ENCODE measurements around the gene ALDH1A3.

GRCh38 chr15:100893964-100894295, 14.3 kb downstream of the ALDH1A3 start:
- TF ChIP-seq, protein P1, sequence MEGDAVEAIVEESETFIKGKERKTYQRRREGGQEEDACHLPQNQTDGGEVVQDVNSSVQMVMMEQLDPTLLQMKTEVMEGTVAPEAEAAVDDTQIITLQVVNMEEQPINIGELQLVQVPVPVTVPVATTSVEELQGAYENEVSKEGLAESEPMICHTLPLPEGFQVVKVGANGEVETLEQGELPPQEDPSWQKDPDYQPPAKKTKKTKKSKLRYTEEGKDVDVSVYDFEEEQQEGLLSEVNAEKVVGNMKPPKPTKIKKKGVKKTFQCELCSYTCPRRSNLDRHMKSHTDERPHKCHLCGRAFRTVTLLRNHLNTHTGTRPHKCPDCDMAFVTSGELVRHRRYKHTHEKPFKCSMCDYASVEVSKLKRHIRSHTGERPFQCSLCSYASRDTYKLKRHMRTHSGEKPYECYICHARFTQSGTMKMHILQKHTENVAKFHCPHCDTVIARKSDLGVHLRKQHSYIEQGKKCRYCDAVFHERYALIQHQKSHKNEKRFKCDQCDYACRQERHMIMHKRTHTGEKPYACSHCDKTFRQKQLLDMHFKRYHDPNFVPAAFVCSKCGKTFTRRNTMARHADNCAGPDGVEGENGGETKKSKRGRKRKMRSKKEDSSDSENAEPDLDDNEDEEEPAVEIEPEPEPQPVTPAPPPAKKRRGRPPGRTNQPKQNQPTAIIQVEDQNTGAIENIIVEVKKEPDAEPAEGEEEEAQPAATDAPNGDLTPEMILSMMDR (conservative IDR thresholded peaks at IDR 0.05 in 1 of 2, IDR thresholded peaks at IDR 0.05 in 1 of 2; ENCODE audit: extremely low read depth in 1 of 2, insufficient read depth in 1 of 2, low read depth in 1 of 2, low read length in 2 of 2): no peak
- TF ChIP-seq EZH2 (IDR thresholded peaks at IDR 0.05; ENCODE audit: borderline replicate concordance, low read length): no peak
